Measurements from ENCODE around the gene WDR27.
"Not testable (repeated sequence)": the region's sequence is repeated elsewhere in the genome, so short reads cannot be mapped to it uniquely, and the experiment has no call there.

WDR27 gene

GRCh38 chr6:169639653-169640278 lies 62.1 kb downstream of the WDR27 start:
- no peak for DNase-seq (ENCODE audit: low read depth)

- no peak for DNase-seq (ENCODE audit: low read depth)
Observed at GRCh38 chr6:169638915-169639314, 62.9 kb downstream of the WDR27 start.

- no peak for DNase-seq (ENCODE audit: low read depth)
Observed at GRCh38 chr6:169638388-169638787, 63.4 kb downstream of the WDR27 start.

GRCh38 chr6:169635345-169635744 lies 66.5 kb downstream of the WDR27 start:
- no peak for DNase-seq (ENCODE audit: low read depth)

DNA sequence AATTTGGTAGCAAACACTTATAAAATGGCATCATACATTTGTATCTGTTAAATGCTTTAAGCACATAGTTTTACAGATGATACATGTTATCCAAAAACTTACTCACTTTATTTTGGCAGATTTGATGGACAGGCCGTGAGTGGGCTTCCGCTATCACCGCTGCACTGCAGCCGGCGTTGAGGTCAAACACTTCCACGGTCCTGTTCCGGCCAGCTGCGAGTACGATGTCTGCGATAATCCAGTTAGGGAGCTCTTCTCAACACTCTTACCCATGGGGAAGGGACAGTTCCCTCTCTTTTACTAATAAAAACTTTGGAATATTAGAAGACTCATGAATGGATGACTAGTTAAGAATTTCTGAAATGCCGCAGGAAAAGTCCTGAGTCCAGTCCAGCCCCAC lies 69.0 kb downstream of the WDR27 start:
- DNase-seq (ENCODE audit: low read depth), result no peak

GRCh38 chr6:169629256-169629655 lies 72.6 kb downstream of the WDR27 start:
- no peak for DNase-seq (ENCODE audit: low read depth)

GRCh38 chr6:169627736-169628607 lies 73.9 kb downstream of the WDR27 start:
- DNase-seq (ENCODE audit: low read depth), result no peak

GRCh38 chr6:169626649-169627048 lies 75.2 kb downstream of the WDR27 start:
- no peak for DNase-seq (ENCODE audit: low read depth)

GRCh38 chr6:169626169-169626568 lies 75.7 kb downstream of the WDR27 start:
- no peak for DNase-seq (ENCODE audit: low read depth)

DNA sequence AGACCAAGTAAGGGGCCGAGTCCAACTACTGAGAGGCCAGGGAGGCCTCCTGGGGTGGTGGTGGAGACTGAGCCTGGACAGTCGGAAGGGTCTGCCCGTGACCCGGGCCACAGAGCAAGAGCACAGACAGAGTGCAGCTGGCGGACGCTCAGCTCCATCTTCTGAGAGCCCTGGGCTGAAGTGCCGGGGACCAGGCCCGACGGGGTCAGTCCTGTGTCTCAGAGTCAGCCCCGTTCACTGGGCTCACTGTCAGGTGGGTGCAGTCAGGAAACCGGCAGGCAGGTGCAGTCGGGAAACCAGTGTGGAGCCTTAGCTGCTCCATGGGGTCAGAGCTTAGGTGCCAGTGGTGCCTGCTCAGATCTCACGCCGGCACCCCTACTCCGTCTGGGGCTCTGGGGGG lies 76.5 kb downstream of the WDR27 start:
- no peak for DNase-seq (ENCODE audit: low read depth)

GRCh38 chr6:169624785-169625184 lies 77.0 kb downstream of the WDR27 start:
- no peak for DNase-seq (ENCODE audit: low read depth)

- DNase-seq (ENCODE audit: low read depth), result no peak
Observed at GRCh38 chr6:169623975-169624374, 77.9 kb downstream of the WDR27 start.

DNA sequence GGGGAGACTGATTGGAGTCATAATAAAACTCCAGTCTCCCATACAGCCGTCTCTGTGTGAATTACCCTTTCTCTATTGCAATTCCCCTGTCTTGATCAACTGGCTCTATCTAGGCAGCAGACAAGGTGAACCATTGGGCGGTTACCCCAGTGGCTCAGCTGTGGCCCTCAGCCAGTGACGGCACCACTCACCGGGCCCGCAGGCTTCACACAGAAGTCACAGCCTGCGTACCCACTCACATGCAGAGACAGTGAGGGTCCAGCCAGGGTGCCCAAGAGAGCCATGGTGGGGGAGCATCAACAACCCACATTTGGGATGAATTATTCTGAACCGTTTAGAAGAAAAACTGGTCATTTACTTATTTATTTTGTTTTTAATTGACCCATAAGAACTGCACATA lies 78.5 kb downstream of the WDR27 start:
- DNase-seq (ENCODE audit: low read depth), result no peak

- DNase-seq (ENCODE audit: low read depth), result no peak
Observed at GRCh38 chr6:169622618-169623017, 79.2 kb downstream of the WDR27 start.

- no peak for DNase-seq (ENCODE audit: low read depth)
Observed at GRCh38 chr6:169621311-169621710, 80.5 kb downstream of the WDR27 start.

DNA sequence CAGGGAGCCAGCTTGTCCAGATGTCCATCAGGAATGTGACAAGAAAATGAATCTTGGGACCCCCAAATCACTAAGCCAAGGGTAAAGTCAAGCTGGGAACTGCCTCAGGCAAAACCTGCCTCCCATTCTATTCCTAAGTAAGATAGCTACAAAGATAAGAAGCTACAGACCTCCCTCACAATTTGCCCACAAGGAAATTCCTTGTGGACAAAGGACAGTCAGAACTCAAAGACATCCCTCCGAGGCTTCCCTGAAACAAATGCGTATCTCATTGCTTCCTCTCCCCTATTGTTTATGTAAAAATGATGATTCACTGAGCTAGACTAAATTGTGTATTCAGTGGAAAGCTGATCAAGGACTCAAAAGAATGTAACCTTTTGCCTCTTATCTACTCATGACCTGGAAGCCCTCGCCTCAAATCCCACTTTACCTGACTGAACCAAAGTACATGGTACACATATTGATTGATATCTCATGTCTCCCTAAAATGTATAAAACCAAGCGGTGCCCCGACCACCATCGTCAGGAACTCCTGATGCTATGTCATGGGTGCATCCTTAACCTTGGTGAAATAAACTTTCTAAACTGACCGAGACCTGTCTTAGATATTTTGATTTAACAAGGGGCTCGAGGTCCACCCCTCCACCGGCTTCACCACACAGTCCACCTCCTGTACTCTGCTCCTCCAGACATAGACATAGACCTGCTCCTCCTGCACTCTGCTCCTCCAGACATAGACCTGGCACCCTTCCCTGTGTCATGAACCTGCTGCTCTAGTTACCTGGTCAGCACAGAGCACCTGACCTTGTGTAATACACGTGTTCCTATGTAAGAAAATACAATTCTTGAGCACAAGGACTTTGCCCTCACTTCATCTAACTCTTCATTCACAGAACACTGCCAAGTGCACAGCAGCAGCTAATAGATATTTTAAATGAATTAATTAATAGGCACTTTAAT lies 81.4 kb downstream of the WDR27 start:
- DNase-seq (ENCODE audit: low read depth), result no peak

DNA sequence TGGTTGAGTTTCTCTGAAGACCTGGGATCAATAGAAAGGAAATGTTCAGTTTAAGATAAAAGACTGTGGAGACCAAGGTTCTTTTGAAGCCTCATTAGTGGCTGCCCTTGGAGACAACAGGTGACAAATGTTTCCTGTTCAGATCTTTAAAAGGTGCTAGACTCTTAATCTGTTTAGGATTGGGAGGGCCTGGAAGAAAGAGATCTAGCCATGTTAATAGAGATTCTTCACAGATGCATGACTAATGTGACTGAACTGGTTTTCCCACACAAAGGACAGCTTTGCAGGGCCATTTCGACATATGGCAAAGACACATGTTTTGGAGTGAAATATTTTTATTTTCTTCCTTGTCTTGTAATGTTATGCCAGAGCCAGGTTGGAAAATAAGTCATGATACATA lies 82.2 kb downstream of the WDR27 start:
- no peak for DNase-seq (ENCODE audit: low read depth)

DNA sequence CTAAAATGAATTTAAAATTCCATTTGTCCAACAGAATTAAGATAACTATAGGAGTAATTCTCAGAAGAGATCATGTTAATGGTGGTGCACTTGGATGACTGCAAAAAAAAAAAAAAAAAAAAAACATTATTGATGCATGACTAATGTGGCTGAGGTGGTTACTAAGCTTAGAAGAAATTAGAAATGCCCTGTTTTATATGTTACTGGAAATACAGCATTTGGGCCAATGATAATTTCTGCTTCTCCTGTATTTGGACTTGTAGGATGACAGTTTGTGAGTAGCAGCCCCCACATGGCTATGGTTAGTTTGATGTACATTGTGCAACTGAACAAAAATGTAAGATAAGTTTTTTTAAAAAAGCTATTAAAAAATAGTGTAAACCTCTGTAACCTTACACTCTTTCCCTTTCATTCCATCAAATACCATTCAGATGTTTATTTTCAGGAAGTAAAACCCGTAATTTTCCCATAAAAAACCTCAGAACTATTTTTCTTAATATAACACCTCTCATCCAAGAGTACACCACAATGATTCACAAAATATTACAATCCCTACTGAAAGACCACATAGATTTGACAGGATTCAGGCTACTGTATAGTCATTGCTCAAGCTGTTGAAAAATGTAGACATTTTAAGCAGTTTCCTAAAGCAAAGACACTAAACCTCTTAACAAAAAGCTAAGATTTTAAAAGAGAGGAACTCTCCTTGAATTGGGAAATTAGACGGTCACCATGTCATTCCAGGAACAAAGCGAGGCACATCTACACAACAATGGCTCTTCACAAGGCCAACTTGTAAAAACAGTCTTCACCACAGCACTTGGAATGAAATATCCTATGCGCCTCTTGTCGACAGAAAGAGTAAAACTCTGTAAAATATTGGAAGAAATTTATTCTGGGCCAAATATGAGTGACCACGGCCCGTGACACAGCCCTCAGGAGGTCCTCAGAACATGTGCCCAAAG lies 83.0 kb downstream of the WDR27 start:
- DNase-seq (ENCODE audit: low read depth), result no peak

- no peak for DNase-seq (ENCODE audit: low read depth)
Observed at GRCh38 chr6:169617562-169617961, 84.3 kb downstream of the WDR27 start.

GRCh38 chr6:169608609-169609008 lies 93.2 kb downstream of the WDR27 start:
- not testable (repeated sequence) for DNase-seq (ENCODE audit: low read depth)

GRCh38 chr6:169604076-169604475 lies 97.8 kb downstream of the WDR27 start:
- DNase-seq (ENCODE audit: low read depth), result no peak

Data from stimulated activated CD8-positive, alpha-beta memory T cell treated with anti-CD3 and anti-CD28 coated beads, Interleukin-4, amount 100 ng/mL, for 24 hours (primary cell).